ENCODE results near the gene ADPRH.

DNA sequence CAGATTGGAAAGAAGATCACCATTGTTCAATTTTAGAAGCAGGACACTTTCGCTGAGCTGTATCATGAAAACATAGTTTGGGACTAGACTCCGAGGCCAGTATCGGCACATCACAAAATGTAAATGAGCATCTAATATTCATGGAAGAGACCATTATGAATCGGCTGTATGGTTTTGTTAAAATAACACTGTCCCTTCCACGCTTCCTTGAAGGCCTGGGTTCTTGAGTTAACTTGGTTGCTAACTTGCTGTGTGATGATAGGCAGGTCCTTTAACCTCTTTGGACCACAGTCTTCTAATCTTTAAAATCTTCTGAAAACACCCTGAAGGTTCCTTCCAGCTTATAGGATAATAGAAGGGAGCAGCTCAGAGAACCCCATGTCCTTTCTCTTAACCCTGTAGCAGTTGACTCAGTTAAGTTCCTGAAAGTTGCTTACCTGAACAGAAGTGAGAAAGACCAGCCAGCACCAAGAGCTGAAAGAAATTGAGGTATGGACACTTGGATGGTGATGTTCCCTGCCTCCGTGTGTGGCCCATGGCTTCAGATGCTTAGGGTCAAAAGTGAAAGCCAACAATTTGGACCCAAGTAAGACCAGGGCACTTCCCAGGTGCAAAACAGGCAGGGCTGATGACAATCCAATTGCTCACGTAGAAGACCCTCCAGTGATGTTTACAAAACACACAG is 22.0 kb upstream of the ADPRH start:
- TF ChIP-seq, protein P1, sequence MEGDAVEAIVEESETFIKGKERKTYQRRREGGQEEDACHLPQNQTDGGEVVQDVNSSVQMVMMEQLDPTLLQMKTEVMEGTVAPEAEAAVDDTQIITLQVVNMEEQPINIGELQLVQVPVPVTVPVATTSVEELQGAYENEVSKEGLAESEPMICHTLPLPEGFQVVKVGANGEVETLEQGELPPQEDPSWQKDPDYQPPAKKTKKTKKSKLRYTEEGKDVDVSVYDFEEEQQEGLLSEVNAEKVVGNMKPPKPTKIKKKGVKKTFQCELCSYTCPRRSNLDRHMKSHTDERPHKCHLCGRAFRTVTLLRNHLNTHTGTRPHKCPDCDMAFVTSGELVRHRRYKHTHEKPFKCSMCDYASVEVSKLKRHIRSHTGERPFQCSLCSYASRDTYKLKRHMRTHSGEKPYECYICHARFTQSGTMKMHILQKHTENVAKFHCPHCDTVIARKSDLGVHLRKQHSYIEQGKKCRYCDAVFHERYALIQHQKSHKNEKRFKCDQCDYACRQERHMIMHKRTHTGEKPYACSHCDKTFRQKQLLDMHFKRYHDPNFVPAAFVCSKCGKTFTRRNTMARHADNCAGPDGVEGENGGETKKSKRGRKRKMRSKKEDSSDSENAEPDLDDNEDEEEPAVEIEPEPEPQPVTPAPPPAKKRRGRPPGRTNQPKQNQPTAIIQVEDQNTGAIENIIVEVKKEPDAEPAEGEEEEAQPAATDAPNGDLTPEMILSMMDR (IDR thresholded peaks at IDR 0.05) = no peak
- TF ChIP-seq POLR2A (IDR thresholded peaks at IDR 0.05) = no peak
